Activated T-cell treated with anti-CD3 and anti-CD28 coated beads for 1 hour (primary cell): ENCODE results near the gene GYPC.

ENCODE experiments used
- DNase-seq: peaks from one replicate; pipeline ENCODE4 v3.0.0-alpha.2; 2020; ENCODE audit warnings: low read depth

The GYPC gene

GRCh38 chr2:126732682-126733245, 76.8 kb downstream of the GYPC start:
- no peak for DNase-seq

GRCh38 chr2:126733795-126734194, 77.8 kb downstream of the GYPC start:
- DNase-seq: no peak

DNA sequence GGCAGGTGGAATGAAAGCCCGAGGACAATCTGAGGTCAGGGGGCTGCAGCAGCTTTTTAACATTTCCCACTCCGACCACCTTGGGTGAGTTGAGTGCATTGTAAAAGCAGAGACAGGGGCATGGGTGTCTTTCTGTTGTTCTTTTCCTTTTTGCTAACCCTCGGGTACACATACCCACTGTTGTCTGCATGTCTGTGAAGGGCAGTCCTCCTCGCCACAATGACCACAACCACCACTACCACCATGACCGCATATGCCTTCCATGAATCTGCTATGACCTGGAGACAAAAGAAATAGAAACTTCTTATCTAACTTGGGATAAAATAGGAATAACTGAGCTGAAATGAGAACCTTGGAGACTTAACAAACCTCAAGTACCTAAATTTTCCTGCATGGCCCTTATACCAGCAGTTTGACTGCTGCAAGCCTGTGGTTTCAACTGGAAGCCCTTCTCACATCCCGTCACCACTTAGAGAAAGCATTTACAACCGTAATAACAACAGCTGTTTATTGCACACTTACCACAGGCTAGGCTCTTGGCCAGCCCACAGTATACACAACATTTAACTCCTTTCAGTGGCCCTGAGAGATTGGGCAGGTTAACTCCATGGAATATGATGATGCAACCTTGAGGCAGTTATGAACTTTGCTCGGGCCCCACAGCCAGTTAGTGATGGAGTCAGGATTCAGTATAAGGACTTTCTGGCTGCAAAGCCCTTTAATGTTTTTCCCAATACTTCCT, 80.3 kb downstream of the GYPC start:
- DNase-seq: no peak

- DNase-seq: no peak
Measured at GRCh38 chr2:126739141-126739540, 83.2 kb downstream of the GYPC start.

DNA sequence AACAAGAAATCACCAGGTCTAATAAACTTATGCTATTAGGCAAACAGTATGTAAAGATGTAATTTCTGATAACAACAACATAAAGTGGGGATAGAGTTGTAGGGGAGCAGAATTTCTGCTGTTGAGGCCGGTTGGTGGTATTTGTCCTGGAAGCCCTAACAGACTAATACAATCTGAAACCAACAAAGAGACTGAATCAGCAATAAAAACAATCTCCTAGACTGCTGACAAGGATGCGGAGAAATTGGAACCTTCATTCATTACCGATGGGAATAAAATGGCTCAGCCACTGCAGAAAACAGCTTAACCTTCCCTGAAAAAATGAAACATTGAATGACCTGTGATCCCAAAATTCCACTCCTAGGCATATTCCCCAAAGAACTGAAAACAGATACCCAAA, 88.7 kb downstream of the GYPC start:
- DNase-seq: no peak
